Measurements from ENCODE around the gene CRYZL1. TPM values are rescaled to one million over a fixed set of nuclear protein-coding genes. Genes with fewer than 3 reads are reported as not detected.

Gene CRYZL1
- total and polyA plus RNA-seq, 8 donors, result 8.5 to 23.0 (median 13.9) TPM

DNA sequence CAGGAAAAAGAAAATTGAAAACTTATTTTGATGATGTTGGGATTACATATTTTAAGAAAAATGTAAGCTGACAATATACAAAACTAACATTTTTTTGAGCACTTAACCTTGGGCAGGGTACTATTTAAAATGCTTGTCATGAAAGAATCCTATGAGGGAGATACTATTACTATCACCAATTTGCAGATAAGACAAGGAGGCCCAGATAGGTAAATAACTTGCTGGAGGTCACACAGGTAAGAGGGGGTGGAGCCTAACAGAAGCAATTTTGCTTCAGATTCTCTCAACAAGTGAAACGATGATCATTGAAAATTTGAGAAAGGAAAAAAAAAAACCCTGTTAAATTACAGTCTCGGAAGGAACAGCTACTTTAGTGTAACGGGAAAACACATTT, 100.8 kb downstream of the CRYZL1 start:
- H3K36me3 ChIP-seq, result peaks cover 0 to 25% (median 4%) of the 10 kb centered on the region in 3 donors
- H3K9me3 ChIP-seq, result no peaks in the 10 kb centered on the region
- no peak for DNase-seq
- FAIRE-seq, result no peak
- peak overlapping the region in 2 of 4 donors; percentile 79 to 82 for H3K4me3 ChIP-seq
- peak overlapping the region in 3 of 4 donors; percentile 98 to 100 (median 100) for H3K27ac ChIP-seq
- peaks cover 9 to 30% (median 15%) of the 10 kb centered on the region in 3 donors for H3K4me1 ChIP-seq
- no peak for TF ChIP-seq CTCF (IDR thresholded peaks at IDR 0.05)
- intact Hi-C loops (cut with DNase I), result no loop called here
- ATAC-seq, result no peak
- 29 to 32% methylated on average over 3 of the region's 3 CpGs for WGBS, 2 donors
- H3K27me3 ChIP-seq, result no peaks in the 10 kb centered on the region

DNA sequence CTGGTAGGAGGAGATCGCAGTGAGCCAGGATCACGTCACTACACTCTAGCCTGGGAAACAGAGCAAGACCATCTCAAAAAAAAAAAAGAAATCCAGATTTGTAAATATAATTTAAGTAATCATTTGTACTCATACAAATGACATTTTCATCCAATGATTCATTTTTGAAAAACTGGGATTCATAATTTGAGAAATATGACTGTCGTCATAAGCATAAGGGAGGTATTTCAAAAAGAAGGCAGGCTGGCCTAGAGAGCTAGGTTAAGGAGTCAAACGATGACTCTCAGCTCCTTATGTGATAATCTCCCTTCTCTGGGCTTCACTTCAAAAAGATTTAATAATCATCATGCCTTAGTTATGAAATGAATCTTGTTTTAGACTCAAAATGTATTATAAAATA, 101.9 kb downstream of the CRYZL1 start:
- H3K4me3 ChIP-seq, result no peak overlapping the region
- no peak for TF ChIP-seq CTCF (IDR thresholded peaks at IDR 0.05)
- no peak for FAIRE-seq
- no peak for ATAC-seq
- H3K4me1 ChIP-seq, result peaks cover 0 to 19% (median 9%) of the 10 kb centered on the region in 3 donors
- H3K9me3 ChIP-seq, result no peaks in the 10 kb centered on the region
- H3K27ac ChIP-seq, result no peak overlapping the region
- no peaks in the 10 kb centered on the region for H3K27me3 ChIP-seq
- WGBS, 2 donors, result 80 to 85% methylated on average over 4 of the region's 4 CpGs
- intact Hi-C loops (cut with DNase I), result no loop called here
- peaks cover 0 to 29% (median 4%) of the 10 kb centered on the region in 3 donors for H3K36me3 ChIP-seq
- no peak for DNase-seq

Other genes with a start within 250 kb of the CRYZL1 start
- 10 to 100 TPM; 10.1 to 56.5 (median 15.2) TPM for gene IFNGR2, start 238.3 kb downstream of the CRYZL1 start, total RNA-seq
- 10 to 100 TPM; 23.6 to 31.4 TPM for gene IFNGR2, start 238.3 kb downstream of the CRYZL1 start, polyA plus RNA-seq
- gene TMEM50B, start 161.8 kb downstream of the CRYZL1 start, total RNA-seq, result 10 to 100 TPM; 11.5 to 31.1 (median 16.7) TPM
- gene TMEM50B, start 161.8 kb downstream of the CRYZL1 start, polyA plus RNA-seq, result 10 to 100 TPM; 59.3 to 96.1 TPM
- gene DNAJC28, start 150.0 kb downstream of the CRYZL1 start, total RNA-seq, result 1 to 10 TPM in 4 of 6 donors, under 1 TPM in 2; 0.73 to 2.0 (median 1.2) TPM
- gene DNAJC28, start 150.0 kb downstream of the CRYZL1 start, polyA plus RNA-seq, result 1 to 10 TPM; 1.1 to 1.6 TPM
- gene GART, start 99.6 kb downstream of the CRYZL1 start, total RNA-seq, result 10 to 100 TPM; 20.6 to 37.9 (median 34.4) TPM
- gene GART, start 99.6 kb downstream of the CRYZL1 start, polyA plus RNA-seq, result 10 to 100 TPM; 10.3 to 17.8 TPM
- 100 to 1,000 TPM in 3 of 6 donors, 10 to 100 TPM in 3; 82.5 to 154 (median 102) TPM for gene SON, start 98.7 kb downstream of the CRYZL1 start, total RNA-seq
- gene SON, start 98.7 kb downstream of the CRYZL1 start, polyA plus RNA-seq, result 100 to 1,000 TPM in 1 of 2 donors, 10 to 100 TPM in 1; 86.7 to 205 TPM
- gene DONSON, start 53.1 kb downstream of the CRYZL1 start, total RNA-seq, result 1 to 10 TPM; 2.4 to 5.3 (median 3.0) TPM
- gene DONSON, start 53.1 kb downstream of the CRYZL1 start, polyA plus RNA-seq, result 10 to 100 TPM in 1 of 2 donors, 1 to 10 TPM in 1; 6.7 to 11.1 TPM
- gene ITSN1, start 760 bp upstream of the CRYZL1 start, total RNA-seq, result 10 to 100 TPM in 2 of 6 donors, 1 to 10 TPM in 4; 3.5 to 19.4 (median 7.5) TPM
- 1 to 10 TPM; 4.1 to 6.5 TPM for gene ITSN1, start 760 bp upstream of the CRYZL1 start, polyA plus RNA-seq